ENCODE measurements around the gene SCP2D1.
"Not testable (repeated sequence)": the region's sequence is repeated elsewhere in the genome, so short reads cannot be mapped to it uniquely, and the experiment has no call there.

The SCP2D1 gene

GRCh38 chr20:18813483-18813882, at the start of gene SCP2D1:
Gene SCP2D1 (plus strand): TSS chr20:18813783. CDS start chr20:18813816, 33 bp downstream.
- no peak for FAIRE-seq

- no peak for FAIRE-seq
These were observed 45.9 kb upstream of the SCP2D1 start for GRCh38 chr20:18767676-18768075.

GRCh38 chr20:18773566-18773965, 40.0 kb upstream of the SCP2D1 start:
- FAIRE-seq: no peak

- no peak for FAIRE-seq
These were observed 39.4 kb upstream of the SCP2D1 start for GRCh38 chr20:18774207-18774606.

GRCh38 chr20:18775633-18776032, 38.0 kb upstream of the SCP2D1 start:
- FAIRE-seq: no peak

- no peak for FAIRE-seq
These were observed 34.7 kb upstream of the SCP2D1 start for GRCh38 chr20:18778690-18779392.

- FAIRE-seq: no peak
These were observed 33.0 kb upstream of the SCP2D1 start for GRCh38 chr20:18780385-18781130.

GRCh38 chr20:18781509-18781908, 32.1 kb upstream of the SCP2D1 start:
- no peak for FAIRE-seq

- no peak for FAIRE-seq
These were observed 30.1 kb upstream of the SCP2D1 start for GRCh38 chr20:18783385-18783959.

GRCh38 chr20:18787046-18787445, 26.5 kb upstream of the SCP2D1 start:
- not testable (repeated sequence) for FAIRE-seq

GRCh38 chr20:18788021-18788420, 25.6 kb upstream of the SCP2D1 start:
- no peak for FAIRE-seq

- no peak for FAIRE-seq
These were observed 22.8 kb upstream of the SCP2D1 start for GRCh38 chr20:18790787-18791186.

- FAIRE-seq: peak; percentile 90
These were observed 19.8 kb upstream of the SCP2D1 start for GRCh38 chr20:18793625-18794427.

- FAIRE-seq: no peak
These were observed 19.2 kb upstream of the SCP2D1 start for GRCh38 chr20:18794428-18794787.

GRCh38 chr20:18795366-18795765, 18.2 kb upstream of the SCP2D1 start:
- FAIRE-seq: no peak

- no peak for FAIRE-seq
These were observed 17.2 kb upstream of the SCP2D1 start for GRCh38 chr20:18796282-18796833.

- no peak for FAIRE-seq
These were observed 12.1 kb upstream of the SCP2D1 start for GRCh38 chr20:18801516-18801915.

- no peak for FAIRE-seq
These were observed 11.5 kb upstream of the SCP2D1 start for GRCh38 chr20:18802012-18802634.

- no peak for FAIRE-seq
These were observed 7.7 kb upstream of the SCP2D1 start for GRCh38 chr20:18805881-18806280.

- no peak for FAIRE-seq
These were observed 4.9 kb upstream of the SCP2D1 start for GRCh38 chr20:18808712-18809111.

GRCh38 chr20:18811186-18811585, 2.4 kb upstream of the SCP2D1 start:
- FAIRE-seq: no peak

GRCh38 chr20:18811904-18812303, 1.7 kb upstream of the SCP2D1 start:
- FAIRE-seq: no peak

Data from G401.6 (cell line).